NCI-H82 treated with DMSO at 0.1 percent for 48 hours (cell line): ENCODE results near the gene GABRB2.
"Not testable (repeated sequence)": the region's sequence is repeated elsewhere in the genome, so short reads cannot be mapped to it uniquely, and the experiment has no call there.

Experiments used
- DNase-seq: peaks from one replicate; lab custom pipeline; 2025; ENCODE audit not compliant: unreplicated experiment; lab: John Stamatoyannopoulos, UW

The GABRB2 gene

DNA sequence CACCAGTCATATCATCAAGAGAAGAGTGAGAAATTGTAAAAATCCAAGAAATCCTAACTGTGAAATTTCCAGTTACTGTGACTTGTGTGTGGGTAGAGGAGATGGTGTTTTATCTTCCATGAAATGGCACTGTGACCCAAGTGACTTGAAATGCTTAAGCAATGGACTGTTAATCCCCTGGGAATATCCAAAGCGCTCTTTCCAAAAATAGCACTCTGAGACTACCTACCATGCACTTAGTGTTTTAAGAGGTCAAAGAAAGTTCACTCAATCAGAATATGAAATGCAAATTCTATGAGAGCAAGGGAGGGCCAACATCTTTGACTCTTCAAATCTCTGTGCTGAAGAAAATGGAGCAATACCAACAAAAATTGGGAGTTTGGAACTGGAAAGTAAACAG, 244.0 kb downstream of the GABRB2 start:
- DNase-seq, result no peak

DNA sequence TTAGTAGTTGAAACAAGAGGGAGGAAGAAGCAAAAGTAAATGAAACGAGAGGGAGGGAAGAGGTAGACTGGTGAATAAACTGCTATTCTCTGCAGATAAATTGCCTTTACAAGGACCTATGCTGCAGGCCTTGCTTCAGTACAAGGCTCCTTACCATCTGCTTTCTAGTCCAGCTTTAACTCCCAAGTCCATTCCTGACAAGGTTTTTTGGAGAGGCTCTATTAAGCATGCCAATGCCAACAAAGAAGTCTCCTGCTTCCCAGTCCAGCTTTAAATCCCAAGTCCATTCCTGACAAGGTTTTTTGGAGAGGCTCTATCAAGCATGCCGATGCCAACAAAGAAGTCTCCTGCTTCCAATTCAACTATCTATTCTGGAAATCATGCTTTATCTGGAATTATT, 244.9 kb downstream of the GABRB2 start:
- DNase-seq, result no peak

DNA sequence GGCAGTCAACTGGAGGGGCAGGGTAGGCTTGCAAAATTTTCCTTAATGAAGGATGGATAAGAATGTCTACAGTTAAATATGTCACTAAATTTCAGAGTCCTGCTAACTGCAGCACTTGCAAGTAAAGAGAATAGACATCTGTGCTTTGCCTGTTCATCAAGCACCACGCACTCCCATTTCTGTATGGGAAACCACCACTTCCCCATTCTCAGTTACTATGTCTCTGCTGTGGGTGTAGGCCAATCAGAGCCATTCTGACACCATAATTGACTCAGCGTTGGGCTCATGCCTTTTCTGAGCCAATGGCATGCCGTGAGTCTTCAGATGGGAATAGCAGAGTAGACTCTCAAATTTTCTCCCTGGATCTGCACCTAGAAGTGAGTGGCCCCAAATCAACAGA, 247.5 kb downstream of the GABRB2 start:
- DNase-seq, result no peak

- not testable (repeated sequence) for DNase-seq
Observed at GRCh38 chr5:161297388-161297787, 249.1 kb downstream of the GABRB2 start.

- DNase-seq, result no peak
Observed at GRCh38 chr5:161295721-161296250, 250.7 kb downstream of the GABRB2 start.

GRCh38 chr5:161288071-161288470, 258.5 kb downstream of the GABRB2 start:
- DNase-seq, result no peak

GRCh38 chr5:161287436-161287835, 259.1 kb downstream of the GABRB2 start:
- DNase-seq, result no peak

DNA sequence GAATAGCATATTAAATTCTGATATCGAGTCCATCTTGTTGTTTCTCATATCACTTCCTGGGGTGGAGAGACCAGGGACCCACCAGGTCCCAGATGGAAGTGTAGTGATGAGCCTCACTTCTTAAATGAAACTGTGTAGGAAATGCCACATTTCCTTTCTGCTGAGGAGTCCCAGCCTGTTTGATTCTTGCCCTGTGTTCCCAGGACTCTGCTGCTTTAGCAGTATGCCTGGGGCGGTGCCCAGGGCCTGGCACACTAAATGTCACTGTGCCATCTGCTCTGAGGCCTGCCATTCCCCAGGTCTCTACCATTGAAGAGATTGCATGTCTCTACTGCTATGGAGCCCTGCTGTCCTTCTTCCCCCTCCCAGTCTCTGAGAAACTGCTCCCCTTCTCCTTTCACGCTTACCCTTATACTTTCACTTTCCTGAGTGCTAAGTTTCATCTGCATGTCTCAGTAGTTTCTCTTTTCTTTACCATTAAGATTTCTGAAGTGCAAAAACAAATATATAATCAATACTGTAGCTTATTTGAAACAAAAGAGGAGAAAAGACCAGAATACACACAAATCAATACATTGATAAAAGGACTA, 260.4 kb downstream of the GABRB2 start:
- no peak for DNase-seq

- no peak for DNase-seq
Observed at GRCh38 chr5:161284445-161284844, 262.1 kb downstream of the GABRB2 start.

DNA sequence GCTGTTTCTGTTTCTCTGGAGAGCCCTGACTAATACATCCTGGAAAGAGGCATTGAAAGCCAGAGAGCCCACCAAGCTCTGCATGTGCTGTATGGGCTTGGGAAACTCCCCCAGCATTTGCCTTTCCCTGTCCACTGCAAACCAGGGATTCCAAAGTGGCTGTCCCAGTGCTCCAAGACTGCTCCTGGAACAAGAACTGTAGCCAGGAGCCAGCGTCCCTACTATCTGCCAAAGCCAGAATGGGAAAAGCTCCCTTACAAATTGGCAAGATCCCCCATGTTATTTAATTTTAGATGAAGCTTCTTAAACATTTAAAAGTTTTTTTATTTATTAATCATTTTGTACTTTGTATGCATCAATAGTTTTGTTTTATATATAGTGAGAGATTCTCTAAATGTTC, 263.2 kb downstream of the GABRB2 start:
- DNase-seq, result no peak

DNA sequence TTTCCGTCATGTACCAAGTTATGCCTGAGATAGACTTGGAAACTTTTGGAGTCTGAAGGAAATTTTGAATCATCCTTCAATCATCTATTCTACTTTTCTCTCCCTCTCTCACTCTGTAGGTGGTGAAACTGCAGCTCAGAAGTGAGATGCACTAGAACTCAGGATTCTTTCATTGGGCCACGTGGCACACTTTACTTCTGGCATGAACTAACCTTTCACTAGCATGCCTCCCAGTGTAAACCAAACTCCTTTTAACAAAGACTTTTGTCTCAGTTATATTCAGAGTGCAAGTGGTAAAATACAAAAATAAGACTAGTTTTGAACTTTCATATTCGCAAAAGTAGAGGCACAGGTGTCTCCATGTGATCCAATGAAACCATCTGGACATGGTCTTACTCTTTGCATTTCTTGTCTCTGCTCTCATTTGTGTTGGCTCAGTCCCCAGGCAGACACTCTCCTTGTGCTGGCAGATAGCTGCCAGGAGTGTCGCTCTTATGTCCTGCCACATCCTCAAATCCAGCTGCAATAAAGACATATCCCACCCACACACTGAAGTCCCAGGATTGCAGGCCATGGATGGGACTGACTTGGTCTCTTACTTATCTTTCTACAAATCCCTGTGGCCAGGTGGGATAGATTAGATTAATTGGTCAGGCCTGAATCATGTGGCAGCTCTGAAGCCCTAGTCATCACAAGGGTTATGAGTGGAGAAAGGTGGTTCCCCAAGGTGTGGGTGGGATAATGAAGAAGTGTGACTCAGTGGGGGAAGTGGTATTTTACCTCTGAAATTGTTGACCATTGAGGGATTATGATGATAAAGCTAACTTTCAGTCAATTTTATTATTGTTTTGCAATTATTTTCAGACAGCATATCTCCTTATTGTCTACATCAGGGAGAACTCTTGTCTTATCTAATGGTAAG, 267.5 kb downstream of the GABRB2 start:
- no peak for DNase-seq

GRCh38 chr5:161277011-161277410, 269.5 kb downstream of the GABRB2 start:
- DNase-seq, result no peak

DNA sequence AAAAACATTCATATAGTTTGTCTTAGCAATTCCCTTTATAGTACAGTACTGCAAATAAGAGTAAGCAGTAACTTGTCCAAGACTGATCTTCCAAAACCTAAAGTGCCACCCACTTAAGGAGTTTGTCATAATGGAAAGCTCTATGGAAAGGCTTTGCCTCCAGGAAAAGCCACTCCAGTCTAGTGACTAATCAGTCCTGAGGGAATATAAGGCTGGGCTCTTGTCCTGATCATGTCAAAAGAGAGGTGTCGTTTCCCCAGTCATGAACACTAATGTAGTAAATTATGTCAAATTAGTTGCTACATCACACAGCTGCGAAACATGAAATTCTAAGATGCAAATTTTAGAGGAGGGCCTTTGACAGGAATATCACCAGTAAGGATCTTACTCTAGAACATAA, 271.6 kb downstream of the GABRB2 start:
- no peak for DNase-seq

- no peak for DNase-seq
Observed at GRCh38 chr5:161273410-161273809, 273.1 kb downstream of the GABRB2 start.

GRCh38 chr5:161271816-161272215, 274.7 kb downstream of the GABRB2 start:
- DNase-seq, result no peak

DNA sequence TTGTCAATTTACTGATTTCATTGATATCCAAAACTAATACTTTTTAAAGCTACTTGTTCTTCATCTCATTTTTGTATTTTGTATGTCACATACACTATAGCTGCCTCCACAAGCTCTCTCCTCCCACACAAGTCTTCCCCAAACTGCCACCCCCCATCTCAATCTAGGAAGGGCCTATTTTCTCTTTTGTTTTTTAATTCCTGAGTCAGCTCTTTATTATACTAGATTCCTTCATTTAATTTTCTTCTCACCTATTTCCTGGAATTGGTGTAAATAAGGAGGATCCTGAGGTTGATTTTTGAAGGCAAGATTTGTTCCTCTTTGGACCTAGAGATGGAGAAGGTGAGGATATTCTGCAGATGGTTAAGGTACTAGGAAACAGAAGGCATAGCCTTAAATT, 277.4 kb downstream of the GABRB2 start:
- no peak for DNase-seq

GRCh38 chr5:161266954-161267353, 279.6 kb downstream of the GABRB2 start:
- no peak for DNase-seq

- DNase-seq, result no peak
Observed at GRCh38 chr5:161265006-161265405, 281.5 kb downstream of the GABRB2 start.

GRCh38 chr5:161263191-161263590, 283.3 kb downstream of the GABRB2 start:
- DNase-seq, result no peak

- no peak for DNase-seq
Observed at GRCh38 chr5:161261668-161262323, 284.7 kb downstream of the GABRB2 start.

GRCh38 chr5:161258438-161258837, 288.1 kb downstream of the GABRB2 start:
- DNase-seq, result no peak

GRCh38 chr5:161256957-161257356, 289.6 kb downstream of the GABRB2 start:
- no peak for DNase-seq
